H4 (cell line): ENCODE data around the gene RGPD4. TPM values are rescaled to one million over a fixed set of nuclear protein-coding genes. Genes with fewer than 3 reads are reported as not detected.
"Not testable (repeated sequence)": the region's sequence is repeated elsewhere in the genome, so short reads cannot be mapped to it uniquely, and the experiment has no call there.

Source experiments
- DNase-seq: peaks from one replicate; pipeline ENCODE4 v3.0.0-alpha.2; 2015; ENCODE audit warnings: low spot score
- total RNA-seq: library from RNA; depleted of rRNA; stranded (reverse); fragments of >200 nt; shearing (Covaris generic); gene quantifications from 2 replicates; pipeline ENCODE4 v1.2.3, GENCODE V29; 2014; rRNA removed

The RGPD4 gene
- not detected in 2 replicates for total RNA-seq

- not testable (repeated sequence) for DNase-seq
Observed at GRCh38 chr2:107826749-107827148, at the start of gene RGPD4. Gene RGPD4 (plus strand): TSS chr2:107826892. CDS start chr2:107827014, 122 bp downstream.

GRCh38 chr2:107777974-107778373 is 48.7 kb upstream of the RGPD4 start:
- no peak for DNase-seq

GRCh38 chr2:107785756-107786155 is 40.9 kb upstream of the RGPD4 start:
- no peak for DNase-seq

- DNase-seq: no peak
Observed at GRCh38 chr2:107790837-107791236, 35.9 kb upstream of the RGPD4 start.

GRCh38 chr2:107801498-107801897 is 25.2 kb upstream of the RGPD4 start:
- DNase-seq: no peak

- DNase-seq: no peak
Observed at GRCh38 chr2:107804608-107805498, 21.8 kb upstream of the RGPD4 start.

GRCh38 chr2:107806901-107807300 is 19.8 kb upstream of the RGPD4 start:
- no peak for DNase-seq

GRCh38 chr2:107807988-107808387 is 18.7 kb upstream of the RGPD4 start:
- no peak for DNase-seq

- peak; percentile 51 for DNase-seq
Observed at GRCh38 chr2:107808959-107809358, 17.7 kb upstream of the RGPD4 start.

GRCh38 chr2:107809835-107810234 is 16.9 kb upstream of the RGPD4 start:
- no peak for DNase-seq

- no peak for DNase-seq
Observed at GRCh38 chr2:107810734-107811133, 16.0 kb upstream of the RGPD4 start.

- DNase-seq: no peak
Observed at GRCh38 chr2:107811411-107811810, 15.3 kb upstream of the RGPD4 start.

- no peak for DNase-seq
Observed at GRCh38 chr2:107812006-107812405, 14.7 kb upstream of the RGPD4 start.

- no peak for DNase-seq
Observed at GRCh38 chr2:107817378-107817777, 9.3 kb upstream of the RGPD4 start.

GRCh38 chr2:107822302-107822701 is 4.4 kb upstream of the RGPD4 start:
- DNase-seq: no peak

- no peak for DNase-seq
Observed at GRCh38 chr2:107824451-107825205, 2.1 kb upstream of the RGPD4 start.

- no peak for DNase-seq
Observed at GRCh38 chr2:107825206-107825563, 1.5 kb upstream of the RGPD4 start.

GRCh38 chr2:107829514-107829913 is 2.8 kb downstream of the RGPD4 start:
- DNase-seq: not testable (repeated sequence)

- not testable (repeated sequence) for DNase-seq
Observed at GRCh38 chr2:107833152-107833551, 6.5 kb downstream of the RGPD4 start.

GRCh38 chr2:107833618-107834017 is 6.9 kb downstream of the RGPD4 start:
- not testable (repeated sequence) for DNase-seq

GRCh38 chr2:107916121-107916520 is 89.4 kb downstream of the RGPD4 start:
- not testable (repeated sequence) for DNase-seq

GRCh38 chr2:107916696-107917370 is 90.1 kb downstream of the RGPD4 start:
- not testable (repeated sequence) for DNase-seq
